CD1c-positive myeloid dendritic cell (primary cell): Measurements from ENCODE around the gene SF1.

ENCODE experiments used
- DNase-seq: peaks from one replicate; pipeline ENCODE4 v3.0.0-alpha.2; 2016; ENCODE audit errors: extremely low spot score

Gene SF1

DNA sequence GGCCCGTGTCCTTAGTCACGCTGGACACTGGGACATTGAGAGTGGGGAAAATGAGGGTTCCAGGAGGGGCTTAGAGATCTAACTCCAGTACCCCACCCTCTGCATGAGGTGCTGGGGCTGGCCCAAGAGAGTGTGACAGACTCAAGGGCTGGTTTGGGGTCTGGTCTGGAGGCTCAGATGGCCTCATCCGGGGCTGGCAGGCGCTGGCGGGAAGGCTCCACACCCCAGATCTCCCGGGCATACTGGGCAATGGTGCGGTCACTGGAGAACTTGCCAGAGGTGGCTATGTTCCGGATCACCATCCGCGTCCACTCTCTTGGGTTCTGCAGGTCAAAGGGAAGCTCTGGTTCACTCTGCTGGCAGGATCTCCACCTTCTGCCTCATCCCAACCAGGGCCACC is 31.9 kb downstream of the SF1 start:
- no peak for DNase-seq

- DNase-seq = peak; percentile 59
These were observed 32.6 kb downstream of the SF1 start for GRCh38 chr11:64745521-64746328.

DNA sequence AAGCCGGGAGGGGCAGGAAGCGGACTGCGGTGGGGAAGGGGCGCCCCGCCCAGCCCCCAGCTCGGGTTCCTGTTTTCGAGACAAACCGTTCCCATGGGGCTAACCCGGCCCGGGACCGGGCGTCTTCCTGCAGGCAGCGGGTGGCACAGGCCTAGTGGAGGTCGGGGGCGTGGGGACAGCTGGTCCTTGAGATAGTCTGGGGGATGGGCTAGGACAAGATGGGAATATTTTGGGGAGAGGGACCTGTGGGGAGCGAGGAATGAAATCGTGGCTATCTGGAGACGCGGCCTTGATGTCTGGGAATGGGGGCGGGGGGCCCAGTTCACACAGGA is 33.2 kb downstream of the SF1 start:
- DNase-seq = peak; percentile 77

- DNase-seq = no peak
These were observed 33.7 kb downstream of the SF1 start for GRCh38 chr11:64744544-64745188.

- peak; percentile 73 for DNase-seq
These were observed 34.5 kb downstream of the SF1 start, which contains the start of gene RASGRP2 for GRCh38 chr11:64743591-64744543. Gene RASGRP2, minus strand, starts transcription at chr11:64744142. Its CDS starts 1,276 bp downstream, at chr11:64742866.

GRCh38 chr11:64742889-64743590 is 35.3 kb downstream of the SF1 start:
- peak; percentile 85 for DNase-seq

- DNase-seq = peak; percentile 46
These were observed 36.1 kb downstream of the SF1 start for GRCh38 chr11:64742087-64742888.

DNA sequence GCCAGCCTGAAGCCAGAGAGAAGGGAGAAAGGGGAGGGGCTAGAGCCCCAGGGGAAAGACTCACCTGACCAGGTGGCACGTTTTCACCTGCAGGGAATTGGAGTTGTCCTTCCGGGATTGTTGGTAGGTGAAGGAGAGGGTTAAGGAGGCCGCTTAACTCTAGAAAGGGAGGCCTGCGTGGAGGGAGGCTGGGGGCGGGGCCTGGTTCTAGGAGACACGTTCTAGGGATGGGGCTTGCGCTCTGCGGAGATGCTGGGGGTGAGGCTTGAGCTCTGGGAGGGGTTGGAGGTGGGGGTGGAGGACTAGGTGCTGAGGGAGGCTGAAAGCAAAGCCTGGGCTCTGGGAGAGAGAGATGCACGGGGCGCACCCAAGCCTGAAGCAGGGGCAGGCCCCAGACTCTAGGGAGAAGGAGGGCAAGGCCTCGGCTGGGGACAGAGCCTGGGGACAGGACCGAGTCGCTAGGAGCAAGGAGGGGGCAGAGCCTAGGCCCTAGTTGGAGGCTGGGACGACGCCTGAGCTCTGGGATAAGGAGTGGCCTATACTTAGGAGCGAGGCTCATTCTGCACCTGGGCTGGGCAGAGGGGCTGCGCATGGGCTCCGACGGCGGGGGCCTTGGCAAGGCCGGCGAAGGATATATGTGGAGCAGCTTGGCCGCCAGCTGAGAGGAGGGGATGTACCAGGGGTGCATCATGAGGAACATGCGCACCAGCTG is 36.8 kb downstream of the SF1 start:
- DNase-seq = no peak

GRCh38 chr11:64739871-64740270 is 38.5 kb downstream of the SF1 start:
- DNase-seq = no peak

DNA sequence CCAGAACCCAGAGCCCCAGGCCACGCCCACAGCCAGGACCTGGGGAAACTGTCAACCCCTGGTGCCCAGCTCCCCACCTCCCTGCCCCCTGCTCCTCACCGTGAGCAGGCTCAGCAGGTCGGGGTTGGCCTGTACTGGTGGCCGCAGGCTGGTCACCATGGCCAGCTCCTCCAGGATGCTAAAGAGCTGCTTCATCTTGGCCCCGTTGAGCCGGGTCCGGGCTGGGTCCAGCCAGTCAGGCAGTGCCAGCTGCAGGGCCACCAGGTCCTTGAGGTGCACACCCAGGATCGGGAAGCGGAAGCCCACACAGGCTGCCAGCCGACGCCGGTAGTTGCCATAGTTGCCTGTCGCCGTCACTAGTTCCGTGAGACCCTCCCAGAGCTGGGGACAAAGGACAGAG is 41.7 kb downstream of the SF1 start:
- no peak for DNase-seq

- DNase-seq = no peak
These were observed 42.5 kb downstream of the SF1 start for GRCh38 chr11:64735725-64736259.

- DNase-seq = no peak
These were observed 43.3 kb downstream of the SF1 start for GRCh38 chr11:64734811-64735724.

DNA sequence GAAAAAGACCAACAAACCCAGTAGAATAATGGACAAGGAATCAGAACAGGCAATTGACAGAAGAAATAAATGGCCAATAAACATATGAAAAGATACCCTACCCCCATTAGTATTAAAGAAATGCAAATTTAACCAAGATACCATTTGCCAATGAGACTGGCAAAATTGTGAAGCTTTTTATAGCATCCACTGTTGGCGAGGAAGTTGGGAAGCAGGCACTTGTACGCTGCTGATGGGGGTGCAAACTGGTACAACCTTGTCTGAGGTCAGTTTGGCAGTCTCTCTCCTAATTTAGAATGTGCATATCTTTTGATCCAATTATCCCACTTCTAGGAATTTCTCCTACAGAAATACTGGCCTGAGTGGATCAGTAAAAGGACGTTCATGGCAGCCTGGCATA is 46.7 kb downstream of the SF1 start:
- no peak for DNase-seq

DNA sequence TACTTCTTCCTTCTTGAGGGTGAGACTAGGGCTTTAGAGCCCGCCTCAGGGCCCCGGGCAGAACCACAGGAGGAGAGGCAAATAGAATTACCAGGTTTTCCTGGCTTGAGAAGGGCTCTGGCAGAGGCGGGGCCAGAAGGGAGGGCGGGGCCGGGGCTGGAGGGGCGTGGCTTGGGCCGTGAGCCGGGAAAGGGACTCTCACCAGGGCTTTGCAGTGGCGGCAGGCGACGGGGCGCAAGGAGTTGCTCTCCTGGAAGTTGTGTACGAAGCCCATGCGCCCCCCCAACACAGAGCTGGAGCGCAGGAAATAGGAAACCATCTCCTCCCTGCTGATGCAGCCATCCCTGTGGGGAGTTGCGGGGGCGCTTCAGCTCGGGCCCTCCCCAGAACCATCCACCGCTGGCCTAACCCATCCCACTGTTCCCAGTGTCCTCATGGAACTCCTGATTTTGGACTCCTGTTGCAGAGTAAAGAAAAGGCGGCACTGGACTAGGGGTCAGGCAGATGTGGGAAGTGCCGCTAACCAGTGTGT is 48.4 kb downstream of the SF1 start:
- no peak for DNase-seq

GRCh38 chr11:64728757-64729365 is 49.5 kb downstream of the SF1 start:
- no peak for DNase-seq

- no peak for DNase-seq
These were observed 51.3 kb downstream of the SF1 start for GRCh38 chr11:64726867-64727530.

GRCh38 chr11:64726211-64726641 is 52.1 kb downstream of the SF1 start:
- DNase-seq = no peak
